Gastroesophageal sphincter (tissue), 3 donors: ENCODE results near the gene PPP2R5E.

ENCODE experiments used
- EP300 ChIP-seq: sonication (generic); formaldehyde crosslinking; IDR thresholded peaks from one replicate; pipeline ENCODE4 v1.6.1; 2017; ENCODE audit warnings: antibody characterized with exemption, mild to moderate bottlenecking
- POLR2A ChIP-seq, 2 donors: fragments of 450-650 bp; IDR thresholded peaks; one replicate each; pipeline ENCODE4 v1.6.1; 2017; ENCODE audit warnings: antibody characterized with exemption in 2 of 2, mild to moderate bottlenecking in 2 of 2, moderate library complexity in 1 of 2
- POLR2AphosphoS5 ChIP-seq: sonication (generic); formaldehyde crosslinking; IDR thresholded peaks from one replicate; pipeline ENCODE4 v1.6.1; 2017; ENCODE audit warnings: antibody characterized with exemption
- TF ChIP-seq, protein P1 (sequence below), 4 experiments: fragments of 200-600 bp in 2 of 4; fragments of 450-650 bp in 2 of 4; sonication (generic) in 1 of 4; IDR thresholded peaks; one replicate each; pipeline ENCODE4 v1.5.1; 2017 to 2019; ENCODE audit warnings: antibody characterized with exemption in 4 of 4, mild to moderate bottlenecking in 2 of 4, moderate library complexity in 2 of 4

DNA sequence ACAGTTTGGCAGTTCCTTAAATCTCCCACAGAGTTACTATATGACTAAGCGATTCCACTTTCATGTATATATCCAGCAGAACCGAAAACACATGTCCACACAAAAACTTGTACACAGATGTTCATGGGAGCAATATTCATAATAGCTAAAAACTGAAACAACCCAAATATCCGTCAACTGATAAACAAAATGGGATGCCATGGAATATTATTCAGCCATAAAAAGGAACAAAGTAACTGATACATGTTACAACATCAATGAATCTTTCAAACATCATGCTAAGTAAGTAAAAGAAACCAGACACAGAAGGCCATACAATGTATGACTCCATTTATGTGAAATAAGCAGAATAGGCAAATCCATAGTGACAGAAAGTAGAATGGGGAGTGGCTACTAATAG, 144.2 kb downstream of the PPP2R5E start:
- TF ChIP-seq, protein P1, sequence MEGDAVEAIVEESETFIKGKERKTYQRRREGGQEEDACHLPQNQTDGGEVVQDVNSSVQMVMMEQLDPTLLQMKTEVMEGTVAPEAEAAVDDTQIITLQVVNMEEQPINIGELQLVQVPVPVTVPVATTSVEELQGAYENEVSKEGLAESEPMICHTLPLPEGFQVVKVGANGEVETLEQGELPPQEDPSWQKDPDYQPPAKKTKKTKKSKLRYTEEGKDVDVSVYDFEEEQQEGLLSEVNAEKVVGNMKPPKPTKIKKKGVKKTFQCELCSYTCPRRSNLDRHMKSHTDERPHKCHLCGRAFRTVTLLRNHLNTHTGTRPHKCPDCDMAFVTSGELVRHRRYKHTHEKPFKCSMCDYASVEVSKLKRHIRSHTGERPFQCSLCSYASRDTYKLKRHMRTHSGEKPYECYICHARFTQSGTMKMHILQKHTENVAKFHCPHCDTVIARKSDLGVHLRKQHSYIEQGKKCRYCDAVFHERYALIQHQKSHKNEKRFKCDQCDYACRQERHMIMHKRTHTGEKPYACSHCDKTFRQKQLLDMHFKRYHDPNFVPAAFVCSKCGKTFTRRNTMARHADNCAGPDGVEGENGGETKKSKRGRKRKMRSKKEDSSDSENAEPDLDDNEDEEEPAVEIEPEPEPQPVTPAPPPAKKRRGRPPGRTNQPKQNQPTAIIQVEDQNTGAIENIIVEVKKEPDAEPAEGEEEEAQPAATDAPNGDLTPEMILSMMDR (IDR thresholded peaks at IDR 0.05): no peak
- no peak for TF ChIP-seq POLR2A (IDR thresholded peaks at IDR 0.05)
- TF ChIP-seq EP300: no peak
- TF ChIP-seq POLR2AphosphoS5: no peak
